HG03095 (cell line): ENCODE data around the gene ECPAS.
"Not testable (repeated sequence)": the region's sequence is repeated elsewhere in the genome, so short reads cannot be mapped to it uniquely, and the experiment has no call there.

Experiments
- ATAC-seq: cut with Tn5 transposase; IDR thresholded peaks from one replicate; pipeline ENCODE4 v1.9.1; 2021; ENCODE audit warnings: moderate library complexity; ENCODE audit not compliant: unreplicated experiment

ECPAS gene

DNA sequence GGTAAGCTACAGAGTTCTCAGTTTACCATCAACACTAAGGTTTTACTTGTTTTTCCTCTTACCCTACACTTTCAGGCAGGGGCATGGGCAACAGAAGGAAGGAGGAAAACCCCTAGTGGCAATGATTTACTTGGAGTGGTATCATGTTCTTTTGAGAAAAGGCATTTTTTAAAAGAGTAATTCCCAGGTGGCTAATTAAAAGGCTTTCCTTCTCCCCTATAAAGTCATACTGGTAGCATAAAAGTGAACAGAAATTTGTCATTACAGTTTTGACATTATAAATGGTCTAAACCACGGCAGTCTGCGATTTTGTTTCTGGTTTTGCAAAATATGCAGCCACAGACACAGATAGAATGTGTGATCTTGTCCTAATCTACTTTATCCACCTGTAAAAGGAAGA lies 123.3 kb downstream of the ECPAS start:
- ATAC-seq = no peak

DNA sequence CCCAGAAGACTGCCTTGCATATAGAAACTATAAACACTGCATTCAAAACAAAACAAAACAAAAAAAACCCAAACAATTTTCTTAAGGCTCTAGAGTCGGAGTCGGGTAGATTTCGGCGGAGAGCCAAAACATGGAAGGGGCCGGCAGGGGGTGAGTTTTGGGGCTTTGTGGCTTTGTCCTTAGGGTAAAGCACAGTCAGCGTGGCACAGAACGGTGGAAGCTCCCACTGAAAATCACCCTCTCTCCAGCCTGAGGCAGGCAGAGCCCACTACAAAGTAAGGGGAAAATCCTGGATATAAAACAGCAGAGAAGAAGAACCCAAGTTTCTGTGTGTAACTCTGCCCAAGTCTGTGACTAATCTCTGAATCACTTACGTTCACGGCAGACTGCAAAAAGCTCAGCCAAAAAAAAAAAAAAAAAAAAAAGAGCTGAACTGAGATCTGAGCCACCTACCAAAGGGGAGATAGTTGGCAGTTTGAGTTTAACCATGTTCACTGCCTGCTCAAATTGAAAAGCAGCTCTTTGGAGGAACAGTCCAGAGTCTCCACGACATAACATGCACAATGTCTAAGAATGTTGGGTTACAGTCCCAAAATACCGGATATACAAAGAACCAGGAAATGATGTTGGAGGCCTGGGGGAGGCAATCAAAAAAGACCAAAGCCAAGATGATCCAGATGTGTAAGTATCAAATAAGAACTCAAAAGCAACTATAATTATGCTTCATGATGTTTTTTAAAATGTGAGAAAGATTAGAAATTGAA lies 127.5 kb downstream of the ECPAS start:
- ATAC-seq = no peak

DNA sequence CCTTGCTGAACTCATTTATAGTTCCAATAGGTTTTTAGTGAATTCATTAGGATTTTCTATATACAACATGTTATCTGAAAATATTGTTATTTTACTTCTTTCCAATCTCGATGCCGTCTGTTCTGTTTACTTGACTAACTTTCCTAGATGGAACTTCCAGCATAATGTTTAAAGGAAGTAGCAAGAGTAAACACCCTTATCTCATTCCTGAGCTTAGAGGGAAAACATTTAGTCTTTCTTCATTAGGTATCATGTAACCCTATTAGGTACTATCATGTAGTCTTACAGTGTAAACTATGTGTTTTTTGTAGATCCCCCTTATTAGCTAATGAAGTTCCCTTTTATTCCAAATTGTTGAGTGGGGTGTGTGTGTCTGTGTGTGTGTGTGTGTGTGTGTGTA lies 131.6 kb downstream of the ECPAS start:
- ATAC-seq = no peak

DNA sequence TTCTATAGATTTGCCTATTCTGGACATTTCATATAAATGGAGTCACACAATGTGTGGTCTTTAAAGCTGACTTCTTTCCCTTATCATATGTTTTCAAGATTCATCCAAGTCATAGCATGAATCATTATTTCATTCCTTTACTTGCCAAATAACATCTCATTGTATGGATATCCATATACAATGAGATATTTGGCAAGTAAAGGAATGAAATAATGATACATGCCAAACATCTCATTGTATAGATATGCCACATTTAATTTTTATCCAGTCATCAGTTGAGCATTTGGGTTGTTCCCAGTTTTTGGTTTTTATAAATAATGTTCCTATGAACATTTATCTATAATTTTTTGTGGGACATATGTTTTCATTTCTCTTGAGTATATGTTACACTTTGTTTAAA lies 133.6 kb downstream of the ECPAS start:
- no peak for ATAC-seq

DNA sequence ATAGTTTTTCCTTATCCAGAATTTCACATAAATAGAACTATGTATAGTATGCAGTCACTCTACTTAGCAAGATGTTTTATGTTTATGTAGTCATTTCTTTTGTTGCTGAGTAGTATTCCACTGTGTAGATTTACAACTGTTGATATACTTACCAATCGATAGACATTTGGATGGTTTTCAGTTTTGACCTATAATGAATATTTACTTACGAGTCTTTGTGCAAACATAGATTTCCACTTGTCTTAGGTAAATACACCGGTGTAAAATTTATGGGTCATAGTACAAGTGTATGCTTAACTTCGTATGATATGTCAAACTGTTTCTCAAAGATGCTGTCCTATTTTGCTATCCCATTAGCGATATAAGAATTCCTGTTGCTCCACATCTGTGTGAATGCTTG lies 134.4 kb downstream of the ECPAS start:
- ATAC-seq = no peak

DNA sequence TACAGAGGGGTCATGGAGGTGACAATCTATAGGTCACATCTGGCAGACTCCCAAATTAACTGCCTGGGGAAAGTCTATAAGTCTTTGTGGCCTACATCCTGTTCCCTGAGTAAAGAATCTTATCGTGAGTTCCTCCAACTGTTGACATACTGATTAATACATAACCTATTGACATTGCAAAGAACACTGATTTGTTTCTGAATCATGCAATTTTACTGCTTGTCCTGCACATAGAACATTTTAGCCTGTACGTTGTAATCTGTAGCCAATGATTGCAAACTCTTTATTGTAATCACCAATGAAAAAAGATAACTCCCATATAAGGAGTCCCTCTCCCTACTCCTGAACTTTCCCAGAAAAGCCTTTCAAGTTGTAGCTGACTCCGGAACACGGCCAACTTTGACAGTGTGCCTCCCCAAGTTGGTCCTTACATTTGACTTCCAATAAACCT lies 135.3 kb downstream of the ECPAS start:
- no peak for ATAC-seq

GRCh38 chr9:111334318-111334863 lies 149.8 kb downstream of the ECPAS start:
- ATAC-seq = not testable (repeated sequence)

GRCh38 chr9:111330124-111330523 lies 154.1 kb downstream of the ECPAS start, which contains the start of gene OR2K2:
TSS of gene OR2K2 (minus strand) at chr9:111330224. CDS start at chr9:111328433, 1,791 bp downstream.
- ATAC-seq = no peak

- no peak for ATAC-seq
These were observed 163.6 kb downstream of the ECPAS start for GRCh38 chr9:111320631-111321030.

GRCh38 chr9:111316796-111317195 lies 167.4 kb downstream of the ECPAS start:
- ATAC-seq = no peak
